Regular cardiac myocyte (primary cell): ENCODE measurements around the gene PLXDC2. TPM values are rescaled to one million over a fixed set of nuclear protein-coding genes. Genes with fewer than 3 reads are reported as not detected.

Experiments
- total RNA-seq: library from RNA; depleted of rRNA; stranded (reverse); fragments of >200 nt; gene quantifications from 2 replicates; pipeline ENCODE4 v1.2.3, GENCODE V29; 2014

The PLXDC2 gene
- total RNA-seq = 1.2 and 7.0 TPM in 2 replicates

DNA sequence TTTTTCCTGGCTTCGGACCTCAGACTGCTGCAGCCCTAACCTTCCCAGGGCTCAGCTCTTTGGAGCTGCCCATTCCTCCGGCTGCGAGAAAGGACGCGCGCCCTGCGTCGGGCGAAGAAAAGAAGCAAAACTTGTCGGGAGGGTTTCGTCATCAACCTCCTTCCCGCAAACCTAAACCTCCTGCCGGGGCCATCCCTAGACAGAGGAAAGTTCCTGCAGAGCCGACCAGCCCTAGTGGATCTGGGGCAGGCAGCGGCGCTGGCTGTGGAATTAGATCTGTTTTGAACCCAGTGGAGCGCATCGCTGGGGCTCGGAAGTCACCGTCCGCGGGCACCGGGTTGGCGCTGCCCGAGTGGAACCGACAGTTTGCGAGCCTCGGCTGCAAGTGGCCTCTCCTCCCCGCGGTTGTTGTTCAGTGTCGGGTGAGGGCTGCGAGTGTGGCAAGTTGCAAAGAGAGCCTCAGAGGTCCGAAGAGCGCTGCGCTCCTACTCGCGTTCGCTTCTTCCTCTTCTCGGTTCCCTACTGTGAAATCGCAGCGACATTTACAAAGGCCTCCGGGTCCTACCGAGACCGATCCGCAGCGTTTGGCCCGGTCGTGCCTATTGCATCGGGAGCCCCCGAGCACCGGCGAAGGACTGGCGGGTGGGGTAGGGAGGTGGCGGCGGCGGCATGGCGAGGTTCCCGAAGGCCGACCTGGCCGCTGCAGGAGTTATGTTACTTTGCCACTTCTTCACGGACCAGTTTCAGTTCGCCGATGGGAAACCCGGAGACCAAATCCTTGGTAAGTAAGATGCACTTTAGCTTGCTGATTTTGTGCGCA, at the start of gene PLXDC2:
Gene PLXDC2 (plus strand): TSS at position 22 of the 820 bp plus-strand sequence.

